ENCODE measurements around the gene QSOX2.

Gene QSOX2

DNA sequence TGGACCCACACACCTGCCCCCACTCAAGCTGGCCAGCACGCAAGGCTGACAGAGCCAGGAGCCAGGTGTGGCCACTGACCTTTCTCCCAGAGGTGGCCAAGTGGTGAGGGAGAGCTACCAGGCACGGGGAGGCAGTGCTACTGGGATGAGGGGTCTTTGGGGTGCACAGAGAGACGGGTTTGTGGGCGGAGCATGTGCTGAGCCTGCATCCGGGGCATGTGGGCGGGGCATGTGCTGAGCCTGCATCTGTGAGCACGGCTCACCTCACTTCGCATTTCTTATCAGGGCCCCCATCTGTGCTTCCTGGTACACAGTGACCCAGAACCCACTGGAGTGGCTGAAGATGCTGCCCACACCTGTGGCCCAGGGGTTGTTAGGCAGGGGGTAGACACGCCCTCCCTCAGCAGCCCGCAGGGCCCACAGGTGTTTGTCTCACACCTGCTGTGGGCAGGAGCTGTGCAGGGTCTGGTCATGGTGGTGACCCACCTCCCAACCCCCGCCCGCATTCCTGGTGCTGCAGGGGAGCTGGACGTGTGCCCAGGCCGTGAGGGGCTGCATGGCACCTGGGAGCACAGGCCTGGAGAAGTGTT lies 36.8 kb upstream of the QSOX2 start:
- TF ChIP-seq, protein P1, sequence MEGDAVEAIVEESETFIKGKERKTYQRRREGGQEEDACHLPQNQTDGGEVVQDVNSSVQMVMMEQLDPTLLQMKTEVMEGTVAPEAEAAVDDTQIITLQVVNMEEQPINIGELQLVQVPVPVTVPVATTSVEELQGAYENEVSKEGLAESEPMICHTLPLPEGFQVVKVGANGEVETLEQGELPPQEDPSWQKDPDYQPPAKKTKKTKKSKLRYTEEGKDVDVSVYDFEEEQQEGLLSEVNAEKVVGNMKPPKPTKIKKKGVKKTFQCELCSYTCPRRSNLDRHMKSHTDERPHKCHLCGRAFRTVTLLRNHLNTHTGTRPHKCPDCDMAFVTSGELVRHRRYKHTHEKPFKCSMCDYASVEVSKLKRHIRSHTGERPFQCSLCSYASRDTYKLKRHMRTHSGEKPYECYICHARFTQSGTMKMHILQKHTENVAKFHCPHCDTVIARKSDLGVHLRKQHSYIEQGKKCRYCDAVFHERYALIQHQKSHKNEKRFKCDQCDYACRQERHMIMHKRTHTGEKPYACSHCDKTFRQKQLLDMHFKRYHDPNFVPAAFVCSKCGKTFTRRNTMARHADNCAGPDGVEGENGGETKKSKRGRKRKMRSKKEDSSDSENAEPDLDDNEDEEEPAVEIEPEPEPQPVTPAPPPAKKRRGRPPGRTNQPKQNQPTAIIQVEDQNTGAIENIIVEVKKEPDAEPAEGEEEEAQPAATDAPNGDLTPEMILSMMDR (conservative IDR thresholded peaks at IDR 0.05; ENCODE audit: low read depth, low read length) = no peak
- peaks cover 15% of the 10 kb centered on the region for H3K4me1 ChIP-seq (ENCODE audit: low read depth, poor library complexity, severe bottlenecking)
- H3K4me2 ChIP-seq = no peak overlapping the region
- H3K79me2 ChIP-seq (ENCODE audit: insufficient read depth, low read depth) = no peaks in the 10 kb centered on the region
- H3K27me3 ChIP-seq (ENCODE audit: insufficient read depth, low read depth) = peaks cover 92% of the 10 kb centered on the region
- no peak overlapping the region for H3K9ac ChIP-seq
- H3K4me3 ChIP-seq (IDR thresholded peaks at IDR 0.05; ENCODE audit: insufficient read depth, low read depth, low read length) = no peak overlapping the region
- no peaks in the 10 kb centered on the region for H4K20me1 ChIP-seq (ENCODE audit: insufficient read depth)
- no peak overlapping the region for H3K27ac ChIP-seq
- H2AFZ ChIP-seq (ENCODE audit: low read depth) = no peak overlapping the region
- no peaks in the 10 kb centered on the region for H3K36me3 ChIP-seq (ENCODE audit: insufficient read depth)

DNA sequence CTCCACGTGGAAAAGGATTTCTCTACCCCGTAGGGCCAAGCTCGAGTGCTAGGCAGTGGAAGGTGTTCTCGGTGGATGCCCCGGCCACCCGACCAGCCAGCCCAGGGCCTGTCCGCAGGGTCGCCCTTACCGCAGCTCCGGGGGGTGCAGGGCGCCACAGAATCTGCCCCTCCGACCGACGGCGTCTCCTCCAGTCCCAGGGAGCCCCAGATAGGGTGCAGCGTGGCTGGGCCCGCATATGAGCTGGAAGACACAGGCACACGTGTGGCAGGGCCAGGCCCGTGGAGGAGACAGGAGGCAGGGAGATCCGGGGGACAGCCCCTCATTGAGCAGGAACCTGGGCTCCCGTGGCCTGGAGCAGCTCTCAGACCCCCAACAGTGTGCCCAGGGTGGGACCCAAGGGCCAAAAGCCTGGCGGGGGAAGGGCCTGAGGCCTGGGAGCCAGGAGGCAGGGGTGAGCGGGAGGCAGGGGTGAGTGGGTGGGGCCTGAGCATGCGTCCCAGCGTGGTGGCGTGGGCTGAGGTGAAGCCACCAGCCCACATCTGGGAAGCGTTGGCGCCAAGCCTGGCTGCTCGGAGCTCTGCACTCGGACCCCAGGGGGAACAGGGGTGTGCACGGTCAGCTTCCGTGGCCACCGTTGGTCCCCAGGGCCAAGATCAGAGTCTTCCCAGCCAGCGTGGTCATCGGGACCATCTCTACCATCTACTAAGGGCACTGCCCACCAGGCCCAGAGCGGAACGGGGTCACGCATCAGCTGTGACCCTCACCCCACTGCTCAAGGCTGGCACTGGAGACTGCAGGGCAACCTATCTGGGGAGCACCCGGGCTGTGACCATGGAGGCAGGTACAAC lies 36.0 kb upstream of the QSOX2 start:
- no peaks in the 10 kb centered on the region for H4K20me1 ChIP-seq (ENCODE audit: insufficient read depth)
- TF ChIP-seq, protein P1 (conservative IDR thresholded peaks at IDR 0.05; ENCODE audit: low read depth, low read length) = no peak
- no peaks in the 10 kb centered on the region for H3K79me2 ChIP-seq (ENCODE audit: insufficient read depth, low read depth)
- peaks cover 88% of the 10 kb centered on the region for H3K27me3 ChIP-seq (ENCODE audit: insufficient read depth, low read depth)
- peaks cover 15% of the 10 kb centered on the region for H3K4me1 ChIP-seq (ENCODE audit: low read depth, poor library complexity, severe bottlenecking)
- H3K4me2 ChIP-seq = no peak overlapping the region
- H3K9ac ChIP-seq = no peak overlapping the region
- H3K27ac ChIP-seq = no peak overlapping the region
- no peak overlapping the region for H2AFZ ChIP-seq (ENCODE audit: low read depth)
- H3K36me3 ChIP-seq (ENCODE audit: insufficient read depth) = no peaks in the 10 kb centered on the region
- H3K4me3 ChIP-seq (IDR thresholded peaks at IDR 0.05; ENCODE audit: insufficient read depth, low read depth, low read length) = no peak overlapping the region

DNA sequence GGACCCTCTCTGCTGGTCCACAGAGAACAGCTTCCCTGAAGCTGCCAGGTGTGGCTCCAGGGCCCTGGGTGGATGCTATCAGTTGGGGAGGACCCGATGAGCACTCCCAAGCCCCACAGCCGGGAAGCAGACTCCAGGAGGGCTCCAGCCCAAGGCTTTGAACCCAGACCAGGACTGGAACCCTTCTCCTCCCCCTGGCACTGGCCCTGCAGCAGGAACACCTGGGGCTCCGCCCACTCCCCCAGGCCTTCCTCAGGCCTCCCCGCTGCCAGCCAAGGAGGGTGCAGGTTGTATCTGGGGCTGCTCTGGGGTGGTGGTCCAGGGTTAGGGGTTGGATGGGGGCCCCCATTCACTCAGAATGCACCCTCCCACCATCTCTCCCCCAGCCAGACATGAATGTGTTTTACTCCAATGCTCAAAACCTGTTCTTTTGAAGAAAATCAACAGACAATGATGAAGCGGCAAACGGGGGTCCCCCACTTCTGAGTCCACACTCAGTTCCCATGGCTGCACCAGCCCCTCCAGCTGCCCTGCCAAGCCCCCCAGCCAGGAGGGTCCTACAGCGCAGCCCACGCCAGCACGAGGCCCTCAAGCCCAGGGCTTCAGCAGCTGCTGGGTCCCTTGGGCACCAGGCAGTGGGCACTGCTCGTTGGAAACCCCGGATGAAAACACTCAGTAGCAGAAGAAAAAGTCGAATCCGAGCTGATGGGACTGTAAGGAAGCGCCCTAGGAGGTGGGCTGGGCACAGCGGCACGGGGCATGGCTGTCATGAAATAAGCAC lies 35.1 kb upstream of the QSOX2 start:
- Histone ChIP-seq H3K4me3 (IDR thresholded peaks at IDR 0.05; ENCODE audit: insufficient read depth, low read depth, low read length) (no peak overlapping the region), H3K79me2 (ENCODE audit: insufficient read depth, low read depth) (no peaks in the 10 kb centered on the region), H3K36me3 (ENCODE audit: insufficient read depth) (no peaks in the 10 kb centered on the region), H3K27ac (no peak overlapping the region), H3K9ac (no peak overlapping the region), H4K20me1 (ENCODE audit: insufficient read depth) (no peaks in the 10 kb centered on the region), H3K4me2 (no peak overlapping the region), H2AFZ (ENCODE audit: low read depth) (no peak overlapping the region), H3K27me3 (ENCODE audit: insufficient read depth, low read depth) (peaks cover 88% of the 10 kb centered on the region), H3K4me1 (ENCODE audit: low read depth, poor library complexity, severe bottlenecking) (peaks cover 15% of the 10 kb centered on the region)
- TF ChIP-seq, protein P1 (conservative IDR thresholded peaks at IDR 0.05; ENCODE audit: low read depth, low read length) = no peak

DNA sequence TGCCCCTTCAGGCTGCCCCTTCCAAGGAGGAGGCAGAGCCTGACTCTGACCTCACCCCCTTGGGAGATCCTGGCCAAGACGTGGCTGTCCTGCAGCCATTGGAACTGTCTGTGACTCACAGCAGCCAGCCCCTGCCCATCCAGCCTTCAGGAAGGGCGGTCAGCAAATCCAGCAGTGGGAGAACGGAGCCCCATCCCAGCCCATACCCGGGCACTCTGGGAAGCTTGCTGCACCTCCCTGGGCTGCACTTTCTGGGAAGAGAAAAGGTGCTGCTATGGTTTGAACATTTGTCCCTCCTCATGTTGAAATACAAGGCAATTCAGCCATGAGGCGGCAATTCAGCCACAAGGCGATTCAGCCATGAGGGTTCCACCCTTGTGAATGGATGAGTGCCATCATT lies 33.9 kb upstream of the QSOX2 start:
- TF ChIP-seq, protein P1 (conservative IDR thresholded peaks at IDR 0.05; ENCODE audit: low read depth, low read length) = no peak
- H2AFZ ChIP-seq (ENCODE audit: low read depth) = no peak overlapping the region
- H3K4me3 ChIP-seq (IDR thresholded peaks at IDR 0.05; ENCODE audit: insufficient read depth, low read depth, low read length) = no peak overlapping the region
- no peaks in the 10 kb centered on the region for H3K36me3 ChIP-seq (ENCODE audit: insufficient read depth)
- H3K9ac ChIP-seq = no peak overlapping the region
- no peaks in the 10 kb centered on the region for H4K20me1 ChIP-seq (ENCODE audit: insufficient read depth)
- peaks cover 88% of the 10 kb centered on the region for H3K27me3 ChIP-seq (ENCODE audit: insufficient read depth, low read depth)
- no peak overlapping the region for H3K27ac ChIP-seq
- H3K4me1 ChIP-seq (ENCODE audit: low read depth, poor library complexity, severe bottlenecking) = peaks cover 15% of the 10 kb centered on the region
- no peak overlapping the region for H3K4me2 ChIP-seq
- no peaks in the 10 kb centered on the region for H3K79me2 ChIP-seq (ENCODE audit: insufficient read depth, low read depth)
